GM21717 (cell line): ENCODE data around the gene SPG21.

Experiments used
- ATAC-seq: cut with Tn5 transposase; IDR thresholded peaks from one replicate; pipeline ENCODE4 v1.9.1; 2021; ENCODE audit warnings: mild to moderate bottlenecking, moderate library complexity; ENCODE audit not compliant: unreplicated experiment

Gene SPG21

DNA sequence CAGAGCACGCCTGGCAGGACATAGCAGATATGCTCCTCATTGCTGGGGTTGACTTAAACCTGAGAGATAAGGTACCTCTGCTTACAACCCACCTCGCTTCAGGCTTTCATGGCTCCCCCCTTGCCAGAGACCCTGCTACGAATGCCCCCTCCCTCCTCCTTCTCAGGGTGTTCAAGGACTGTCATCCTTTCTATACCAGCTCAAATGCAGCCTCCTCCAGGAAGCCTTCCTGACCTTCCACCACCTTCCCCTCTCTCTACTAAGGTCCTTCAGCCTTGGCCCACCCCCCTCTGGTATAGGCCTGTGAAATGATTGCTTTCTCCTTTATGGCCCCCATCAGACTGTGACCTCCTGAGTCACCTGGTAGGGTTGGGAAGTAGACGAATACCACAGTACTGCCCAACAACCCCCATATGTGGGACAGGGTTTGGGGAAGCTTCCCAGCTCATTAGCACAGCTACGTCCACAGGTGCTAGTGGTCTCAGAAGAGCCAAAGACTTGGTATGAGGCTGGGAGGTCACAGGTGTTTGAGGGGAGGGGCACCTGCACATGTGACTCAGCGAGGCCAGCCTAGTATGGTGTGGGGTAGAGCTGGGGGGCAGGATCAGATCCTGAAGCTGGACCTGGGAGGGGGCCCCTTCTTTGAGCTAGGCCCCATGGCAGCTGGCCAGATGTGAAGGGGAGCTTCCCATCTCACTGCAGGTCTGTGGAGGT is 46.0 kb downstream of the SPG21 start:
- ATAC-seq = no peak

DNA sequence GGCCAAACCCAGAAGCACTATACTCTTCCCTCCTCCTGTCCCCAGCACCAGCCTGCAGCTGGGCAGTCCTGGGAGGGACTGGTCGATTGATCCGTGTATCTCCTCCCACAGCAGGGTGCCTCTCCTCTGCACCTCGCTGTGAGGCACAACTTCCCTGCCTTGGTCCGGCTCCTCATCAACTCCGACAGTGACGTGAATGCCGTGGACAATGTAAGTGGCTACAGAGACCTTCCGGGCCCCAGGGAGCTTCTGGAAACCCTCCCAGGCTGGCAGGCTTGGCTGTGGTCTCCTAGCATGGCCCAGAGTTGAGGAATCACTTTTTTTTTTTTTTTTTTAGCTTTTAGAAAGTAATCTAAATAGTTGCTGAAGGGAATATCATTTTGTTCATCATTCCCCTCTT is 47.4 kb downstream of the SPG21 start:
- ATAC-seq = no peak

DNA sequence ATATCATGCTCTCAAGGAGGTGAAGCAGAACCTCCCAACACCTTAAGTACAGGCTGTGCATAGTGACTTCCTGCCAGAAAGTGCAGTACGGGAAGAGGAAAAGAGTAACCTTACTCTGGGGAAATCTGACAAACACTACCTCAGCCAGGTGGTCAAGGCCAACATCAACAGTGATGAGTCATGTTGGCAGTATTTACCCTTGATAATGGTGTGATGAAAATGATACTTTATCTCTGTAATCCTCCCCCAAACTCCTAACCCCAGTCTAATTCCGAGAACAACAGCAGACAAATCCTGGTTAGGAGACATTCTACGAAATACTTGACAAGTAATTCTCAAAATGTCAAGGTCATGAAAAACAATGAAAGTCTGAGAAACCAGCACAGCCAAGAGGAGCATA is 51.5 kb downstream of the SPG21 start:
- ATAC-seq = no peak

DNA sequence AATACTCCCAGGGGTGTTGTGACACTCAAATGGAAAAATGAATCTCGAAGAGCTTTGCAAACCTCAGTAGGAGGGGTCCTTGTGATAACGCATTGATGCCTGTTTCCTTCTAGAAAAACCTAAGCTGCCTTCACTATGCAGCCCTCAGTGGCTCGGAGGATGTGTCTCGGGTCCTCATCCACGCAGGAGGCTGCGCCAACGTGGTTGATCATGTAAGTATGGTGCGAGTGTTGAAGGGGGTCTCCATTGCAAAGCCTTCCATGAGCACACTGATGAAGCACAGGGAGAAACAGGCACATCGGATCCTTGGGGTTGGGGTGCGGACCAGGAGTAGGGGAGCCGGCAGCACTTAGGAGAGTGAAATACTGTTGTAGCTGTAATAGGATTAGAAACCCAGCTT is 55.7 kb downstream of the SPG21 start:
- ATAC-seq = no peak

DNA sequence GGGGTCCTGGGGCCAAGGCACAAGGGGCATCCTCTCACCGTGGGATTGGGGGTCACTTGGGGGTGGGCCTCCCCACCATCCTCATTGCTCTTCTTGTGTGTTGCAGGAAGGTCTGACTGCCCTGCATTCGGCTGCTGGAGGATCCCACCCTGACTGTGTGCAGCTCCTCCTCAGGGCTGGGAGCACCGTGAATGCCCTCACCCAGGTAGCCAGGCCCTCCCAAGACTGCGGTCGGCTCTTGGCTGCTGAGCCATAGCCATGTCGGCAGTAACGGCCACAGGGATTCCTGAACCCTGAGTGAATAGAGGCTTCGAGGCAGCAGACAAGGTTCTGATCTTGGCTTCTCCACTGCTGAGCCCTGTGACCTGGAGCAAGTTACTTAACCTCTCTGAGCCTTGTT is 58.3 kb downstream of the SPG21 start:
- no peak for ATAC-seq

DNA sequence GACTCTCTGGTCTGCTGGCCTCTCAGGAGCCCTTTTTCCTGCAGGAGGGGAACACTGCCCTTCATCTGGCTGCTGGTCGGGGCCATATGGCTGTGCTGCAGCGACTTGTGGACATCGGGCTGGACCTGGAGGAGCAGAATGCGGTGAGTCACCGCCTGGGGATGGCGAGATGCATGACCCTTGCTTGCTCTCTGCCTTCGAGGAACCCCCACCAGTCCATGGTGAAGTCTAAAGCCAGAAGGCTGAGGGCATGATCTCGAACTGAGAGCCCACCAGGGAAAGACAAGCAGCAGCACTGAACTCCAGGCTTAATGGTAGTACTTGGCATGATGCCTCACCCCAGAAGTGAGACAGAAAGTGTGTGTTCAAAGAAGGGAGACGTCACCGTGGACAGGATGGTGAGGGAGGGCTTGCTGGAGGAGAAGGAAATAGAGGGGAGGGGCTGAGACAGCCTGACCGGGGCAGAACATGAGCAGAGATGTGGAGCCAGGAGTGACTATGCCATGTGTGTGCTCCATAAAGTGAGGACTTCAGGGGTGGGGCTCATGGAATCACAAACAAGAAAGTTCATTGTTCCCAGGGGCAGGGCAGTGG is 58.8 kb downstream of the SPG21 start:
- ATAC-seq = no peak

DNA sequence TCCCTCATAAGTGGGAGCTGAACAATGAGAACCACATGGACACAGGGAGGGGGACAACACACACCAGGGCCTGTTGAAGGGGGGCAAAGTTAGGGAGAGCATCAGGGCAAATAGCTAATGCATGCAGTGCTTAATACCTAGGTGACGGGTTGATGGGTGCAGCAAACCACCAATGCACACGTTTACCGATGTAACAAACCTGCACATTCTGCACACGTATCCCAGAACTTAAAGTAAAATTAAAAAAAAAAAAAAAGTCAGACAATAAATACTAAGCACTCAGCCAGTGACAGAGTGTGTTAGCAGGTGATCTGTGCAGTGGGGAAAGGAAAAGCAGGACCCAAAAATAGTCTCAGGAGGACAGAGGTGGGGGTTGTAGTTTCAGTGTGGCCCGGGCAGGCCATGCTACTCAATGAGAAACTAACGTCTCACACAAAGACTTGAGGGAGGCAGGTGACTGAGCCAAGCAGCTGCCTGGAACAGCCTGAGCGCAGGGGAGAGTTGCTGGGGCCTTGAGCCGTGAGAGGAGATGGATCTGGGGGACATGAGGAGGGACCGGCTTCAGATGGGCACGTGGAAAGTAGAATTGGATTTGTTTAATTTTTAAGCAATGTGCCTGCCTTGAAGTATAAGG is 59.6 kb downstream of the SPG21 start:
- ATAC-seq = peak; percentile 58

DNA sequence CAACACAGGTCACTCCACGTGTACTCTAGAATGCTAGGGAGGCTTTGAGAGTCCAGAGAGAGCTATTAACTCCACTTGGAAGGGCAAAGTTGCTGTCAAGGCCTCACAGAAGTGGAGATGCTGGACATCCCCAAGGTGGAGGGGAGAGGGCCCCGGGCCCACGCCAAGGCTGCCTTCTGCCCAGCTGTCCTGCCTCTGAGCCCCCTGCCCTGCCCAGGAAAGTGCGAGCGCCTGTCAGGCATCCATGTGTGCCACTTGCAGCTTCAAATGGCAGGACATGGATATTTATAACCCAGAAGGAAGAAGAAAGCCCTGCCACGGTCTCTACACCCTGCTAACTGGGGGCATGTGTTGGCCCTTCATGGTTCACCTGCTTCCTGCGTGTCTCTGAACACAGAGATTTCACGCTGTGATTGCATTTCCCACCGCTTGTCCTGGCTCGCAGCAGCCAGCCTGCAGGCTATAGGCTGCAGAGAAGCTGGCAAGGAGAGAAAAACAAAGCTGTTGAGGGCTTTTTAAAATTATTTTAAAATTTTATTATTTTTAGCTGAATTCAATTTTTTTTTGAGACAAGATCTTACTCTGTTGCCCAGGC is 61.0 kb downstream of the SPG21 start:
- ATAC-seq = no peak

DNA sequence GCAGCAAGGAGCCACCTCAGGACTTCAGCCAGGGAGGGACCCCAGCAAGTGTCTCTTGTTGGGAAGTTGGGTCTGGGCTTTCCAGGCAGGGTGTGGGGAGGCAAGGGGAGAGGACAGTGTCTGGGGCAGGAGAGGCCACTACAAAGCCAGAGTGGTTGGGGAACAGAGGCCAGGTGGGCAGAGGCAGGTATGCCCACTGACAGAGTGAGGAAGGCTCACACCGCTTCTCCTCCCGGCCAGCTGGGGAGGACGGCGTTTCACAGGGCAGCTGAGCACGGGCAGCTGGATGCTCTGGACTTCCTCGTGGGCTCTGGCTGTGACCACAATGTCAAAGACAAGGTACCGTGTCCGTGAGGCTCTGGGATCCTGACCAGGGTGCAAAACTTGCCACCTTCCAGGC is 63.1 kb downstream of the SPG21 start:
- no peak for ATAC-seq

DNA sequence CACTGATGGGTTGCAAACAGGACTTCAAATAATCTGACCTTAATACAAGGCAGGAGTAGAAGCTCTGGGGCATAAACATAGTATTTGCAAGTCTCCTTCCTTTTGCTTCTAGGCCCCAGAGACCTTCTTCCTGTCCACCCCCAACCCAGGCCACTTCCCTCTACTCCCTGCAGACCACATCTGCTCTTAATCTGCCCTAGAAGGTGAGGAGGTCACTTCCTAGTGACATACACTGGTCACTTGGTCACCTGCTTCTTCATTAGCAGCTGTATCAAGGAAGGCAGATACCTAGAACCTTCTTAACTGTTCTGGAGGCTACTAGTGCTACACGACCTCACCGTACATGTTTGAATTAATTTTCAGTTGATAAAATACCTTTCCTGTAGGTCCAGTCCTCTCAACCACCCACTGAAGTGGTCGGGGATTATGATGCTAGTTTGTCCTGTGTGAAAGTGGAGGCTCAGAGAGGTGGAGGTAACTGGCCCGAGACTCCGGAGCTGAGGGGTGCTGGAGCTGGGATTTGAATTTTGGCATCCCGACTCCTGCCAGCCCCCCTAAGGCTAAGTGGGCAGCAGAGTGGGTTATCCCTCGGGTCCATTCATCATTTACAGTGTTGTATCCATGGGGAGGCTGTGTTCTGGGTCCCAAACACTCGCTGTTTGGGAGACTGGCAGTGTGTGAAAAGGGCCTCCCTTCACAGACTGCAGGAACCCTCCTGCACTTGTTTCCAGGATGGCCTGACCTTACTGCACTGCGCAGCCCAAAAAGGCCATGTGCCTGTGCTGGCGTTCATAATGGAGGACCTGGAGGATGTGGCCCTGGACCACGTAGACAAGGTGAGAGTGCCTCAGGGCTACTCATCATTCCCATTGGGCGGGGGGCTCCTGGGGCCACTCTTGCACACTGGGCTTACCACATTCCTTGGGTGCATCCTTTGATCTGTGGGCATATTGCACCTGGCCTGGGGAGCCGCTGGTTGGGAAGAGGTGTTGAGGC is 64.1 kb downstream of the SPG21 start:
- no peak for ATAC-seq

DNA sequence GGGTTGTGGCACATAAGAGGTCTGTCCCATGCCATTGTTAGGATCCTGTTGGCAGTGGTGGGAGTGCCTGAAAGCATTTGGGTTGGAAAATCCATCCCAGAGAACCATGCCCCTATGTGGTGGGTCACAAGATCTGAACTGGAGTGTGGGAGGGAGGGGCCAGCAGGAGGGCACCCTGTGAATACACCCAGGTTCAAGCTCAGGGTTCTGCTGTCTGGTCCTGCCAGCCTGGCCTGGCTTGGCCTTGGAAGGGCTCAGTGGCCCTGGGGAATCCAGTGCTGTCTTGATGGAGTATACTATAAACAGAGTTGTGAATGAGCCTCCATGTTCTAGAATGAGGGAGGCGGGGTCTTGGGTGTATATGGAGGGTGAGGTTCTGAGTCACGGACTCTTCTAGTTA is 66.2 kb downstream of the SPG21 start:
- ATAC-seq = no peak

DNA sequence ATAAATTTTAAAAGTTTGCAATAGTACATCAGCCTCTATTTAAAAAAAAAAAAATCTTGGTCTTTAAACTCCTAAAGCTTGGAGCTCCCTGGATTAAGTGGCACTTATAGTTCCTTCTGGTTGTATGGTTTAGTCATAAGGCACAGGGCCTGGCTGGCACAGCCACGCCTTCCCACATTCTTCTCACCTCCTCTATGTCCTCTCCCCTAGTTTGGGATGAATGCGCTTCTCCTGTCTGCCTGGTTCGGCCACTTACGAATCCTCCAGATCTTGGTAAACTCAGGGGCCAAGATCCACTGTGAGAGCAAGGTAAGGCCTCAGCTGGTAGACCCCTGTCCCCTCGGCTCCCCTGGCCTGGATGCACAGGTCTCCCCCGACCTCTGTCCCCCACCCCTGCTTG is 68.0 kb downstream of the SPG21 start:
- ATAC-seq = no peak

DNA sequence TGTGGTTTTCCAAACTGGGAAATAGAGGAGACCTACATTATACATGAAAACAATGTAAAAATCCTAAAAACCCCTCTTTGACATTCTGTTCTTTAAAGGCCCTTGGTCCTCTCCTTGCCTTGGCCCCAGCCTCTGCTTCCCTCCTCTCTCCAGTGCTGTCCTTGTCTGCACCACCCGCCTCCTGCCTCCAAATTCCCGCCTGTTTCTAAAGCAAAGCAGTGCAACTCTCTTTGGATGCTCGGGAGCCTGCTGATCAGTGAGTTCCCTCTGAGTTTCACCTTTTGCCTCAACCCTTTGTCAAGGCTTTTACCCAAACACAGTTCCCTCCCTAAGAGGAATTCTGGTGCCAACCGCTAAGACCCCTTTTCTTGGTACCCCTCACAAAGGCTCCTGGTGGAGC is 70.0 kb downstream of the SPG21 start:
- no peak for ATAC-seq

DNA sequence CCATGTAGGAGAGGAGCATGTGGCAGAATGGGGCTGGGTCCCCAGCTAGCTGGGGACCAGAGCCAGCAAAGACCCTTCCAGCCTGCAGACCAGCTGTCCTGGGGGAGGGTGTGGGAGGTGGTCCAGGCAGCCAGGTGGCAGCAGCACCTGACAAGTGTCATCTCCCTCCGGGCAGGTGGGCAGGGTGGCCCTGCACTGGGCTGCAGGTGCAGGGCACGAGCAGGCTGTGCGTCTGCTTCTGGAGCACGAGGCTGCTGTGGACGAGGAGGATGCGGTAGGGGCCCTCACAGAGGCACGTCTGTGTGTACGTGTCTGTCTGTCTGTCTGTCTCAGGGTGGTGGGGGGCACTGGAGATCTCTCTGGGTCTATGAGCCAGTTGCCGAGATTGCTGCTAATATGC is 72.5 kb downstream of the SPG21 start:
- ATAC-seq = no peak

DNA sequence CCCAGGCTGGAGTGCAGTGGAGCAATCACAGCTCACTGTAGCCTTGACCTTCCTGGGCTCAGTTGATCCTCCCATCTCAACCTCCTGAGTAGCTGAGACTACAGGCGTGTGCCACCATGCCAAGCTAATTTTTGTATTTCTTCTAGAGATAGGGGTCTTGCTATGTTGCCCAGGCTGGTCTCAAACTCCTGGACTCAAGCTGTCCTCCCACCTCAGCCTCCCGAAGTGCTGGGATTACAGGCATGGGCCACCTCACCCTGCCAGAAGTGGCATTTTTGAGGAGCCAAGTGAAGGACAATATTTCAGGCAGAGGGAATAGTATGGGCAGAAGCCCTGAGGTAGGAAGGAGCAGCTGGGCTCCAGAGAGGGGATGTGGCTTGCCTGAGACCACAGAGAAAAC is 73.3 kb downstream of the SPG21 start:
- ATAC-seq = no peak

DNA sequence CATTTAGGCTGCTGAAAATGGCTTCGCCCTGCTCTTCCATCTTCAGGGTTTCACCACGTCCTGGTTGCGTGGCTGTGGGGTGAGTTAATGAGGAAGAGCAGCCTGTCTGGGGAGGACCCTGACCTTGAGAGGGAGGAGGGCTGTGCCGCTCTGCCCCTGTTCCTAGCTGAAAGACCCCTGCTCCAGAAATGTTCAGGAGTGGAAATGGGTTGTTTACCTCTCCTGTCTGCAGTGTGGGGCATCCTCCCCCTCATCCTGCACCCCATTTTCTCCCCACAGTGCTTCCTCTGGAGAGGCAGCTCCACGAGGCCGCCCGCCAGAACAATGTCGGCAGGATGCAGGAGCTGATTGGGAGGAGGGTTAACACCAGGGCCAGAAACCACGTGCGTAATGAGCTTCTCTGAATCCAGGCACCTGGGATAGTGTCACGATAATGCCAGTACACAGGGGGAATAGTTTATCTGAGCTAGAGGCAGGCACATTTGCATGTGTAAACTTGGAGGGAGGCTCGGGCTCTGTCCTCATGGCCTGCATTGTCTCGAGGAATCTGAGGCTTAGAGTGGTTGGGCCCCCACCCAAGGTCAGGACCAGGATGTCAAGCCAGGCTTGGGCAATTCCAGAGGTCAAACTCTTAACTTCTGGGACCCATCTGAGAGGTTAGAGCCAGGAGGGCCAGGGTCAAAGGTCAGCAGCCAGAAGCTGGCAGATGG is 74.0 kb downstream of the SPG21 start:
- ATAC-seq = no peak
